ENCODE data around the gene KRTAP4-3.
"Not testable (repeated sequence)": the region's sequence is repeated elsewhere in the genome, so short reads cannot be mapped to it uniquely, and the experiment has no call there.

The KRTAP4-3 gene

GRCh38 chr17:41168121-41168520 lies at the start of gene KRTAP4-3:
Gene KRTAP4-3, minus strand, starts transcription at chr17:41168221. Its CDS starts 49 bp downstream, at chr17:41168172.
- no peak within 1 kb of the TSS for H3K4me3 ChIP-seq (ENCODE audit: low read length)
- H3K27ac ChIP-seq (ENCODE audit: low read length) = no peak within 1 kb of the TSS
- H3K27me3 ChIP-seq (ENCODE audit: control insufficient read depth, insufficient read depth, low read length) = no peaks in the 10 kb centered on the region
- H3K36me3 ChIP-seq (ENCODE audit: control insufficient read depth, low read depth, low read length) = no peaks in the 10 kb centered on the region
- no peaks in the 10 kb centered on the region for H3K9me3 ChIP-seq (ENCODE audit: control insufficient read depth, low read depth, low read length)
- H3K9ac ChIP-seq (ENCODE audit: low read length) = no peak within 1 kb of the TSS
- no peaks in the 10 kb centered on the region for H3K4me1 ChIP-seq (ENCODE audit: control insufficient read depth, low read depth, low read length)

- Histone ChIP-seq H3K9me3 (ENCODE audit: control insufficient read depth, low read depth, low read length) (no peaks in the 10 kb centered on the region), H3K27me3 (ENCODE audit: control insufficient read depth, insufficient read depth, low read length) (no peaks in the 10 kb centered on the region), H3K9ac (ENCODE audit: low read length) (no peak overlapping the region), H3K4me3 (ENCODE audit: low read length) (no peak overlapping the region), H3K27ac (ENCODE audit: low read length) (no peak overlapping the region), H3K4me1 (ENCODE audit: control insufficient read depth, low read depth, low read length) (no peaks in the 10 kb centered on the region), H3K36me3 (ENCODE audit: control insufficient read depth, low read depth, low read length) (no peaks in the 10 kb centered on the region)
These were observed 47.7 kb upstream of the KRTAP4-3 start for GRCh38 chr17:41215681-41216080.

GRCh38 chr17:41212524-41213169 lies 44.6 kb upstream of the KRTAP4-3 start:
- H3K9ac ChIP-seq (ENCODE audit: low read length) = no peak overlapping the region
- H3K4me1 ChIP-seq (ENCODE audit: control insufficient read depth, low read depth, low read length) = no peaks in the 10 kb centered on the region
- H3K27me3 ChIP-seq (ENCODE audit: control insufficient read depth, insufficient read depth, low read length) = no peaks in the 10 kb centered on the region
- H3K4me3 ChIP-seq (ENCODE audit: low read length) = no peak overlapping the region
- no peak overlapping the region for H3K27ac ChIP-seq (ENCODE audit: low read length)
- H3K36me3 ChIP-seq (ENCODE audit: control insufficient read depth, low read depth, low read length) = no peaks in the 10 kb centered on the region
- H3K9me3 ChIP-seq (ENCODE audit: control insufficient read depth, low read depth, low read length) = no peaks in the 10 kb centered on the region

- Histone ChIP-seq H3K9me3 (ENCODE audit: control insufficient read depth, low read depth, low read length) (no peaks in the 10 kb centered on the region), H3K9ac (ENCODE audit: low read length) (no peak overlapping the region), H3K4me3 (ENCODE audit: low read length) (no peak overlapping the region), H3K27me3 (ENCODE audit: control insufficient read depth, insufficient read depth, low read length) (no peaks in the 10 kb centered on the region), H3K4me1 (ENCODE audit: control insufficient read depth, low read depth, low read length) (no peaks in the 10 kb centered on the region), H3K36me3 (ENCODE audit: control insufficient read depth, low read depth, low read length) (no peaks in the 10 kb centered on the region), H3K27ac (ENCODE audit: low read length) (no peak overlapping the region)
These were observed 43.9 kb upstream of the KRTAP4-3 start for GRCh38 chr17:41211845-41212466.

GRCh38 chr17:41199421-41200078 lies 31.5 kb upstream of the KRTAP4-3 start:
- H3K27ac ChIP-seq (ENCODE audit: low read length) = no peak overlapping the region
- no peaks in the 10 kb centered on the region for H3K9me3 ChIP-seq (ENCODE audit: control insufficient read depth, low read depth, low read length)
- H3K4me3 ChIP-seq (ENCODE audit: low read length) = no peak overlapping the region
- H3K27me3 ChIP-seq (ENCODE audit: control insufficient read depth, insufficient read depth, low read length) = no peaks in the 10 kb centered on the region
- no peak overlapping the region for H3K9ac ChIP-seq (ENCODE audit: low read length)
- H3K36me3 ChIP-seq (ENCODE audit: control insufficient read depth, low read depth, low read length) = no peaks in the 10 kb centered on the region
- H3K4me1 ChIP-seq (ENCODE audit: control insufficient read depth, low read depth, low read length) = no peaks in the 10 kb centered on the region

GRCh38 chr17:41196068-41196467 lies 28.0 kb upstream of the KRTAP4-3 start:
- H3K36me3 ChIP-seq (ENCODE audit: control insufficient read depth, low read depth, low read length) = no peaks in the 10 kb centered on the region
- no peaks in the 10 kb centered on the region for H3K27me3 ChIP-seq (ENCODE audit: control insufficient read depth, insufficient read depth, low read length)
- H3K9me3 ChIP-seq (ENCODE audit: control insufficient read depth, low read depth, low read length) = no peaks in the 10 kb centered on the region
- H3K27ac ChIP-seq (ENCODE audit: low read length) = no peak overlapping the region
- no peak overlapping the region for H3K9ac ChIP-seq (ENCODE audit: low read length)
- no peaks in the 10 kb centered on the region for H3K4me1 ChIP-seq (ENCODE audit: control insufficient read depth, low read depth, low read length)
- no peak overlapping the region for H3K4me3 ChIP-seq (ENCODE audit: low read length)

GRCh38 chr17:41190328-41190727 lies 22.3 kb upstream of the KRTAP4-3 start:
- Histone ChIP-seq H3K27me3 (ENCODE audit: control insufficient read depth, insufficient read depth, low read length) (no peaks in the 10 kb centered on the region), H3K4me3 (ENCODE audit: low read length) (no peak overlapping the region), H3K4me1 (ENCODE audit: control insufficient read depth, low read depth, low read length) (no peaks in the 10 kb centered on the region), H3K9ac (ENCODE audit: low read length) (no peak overlapping the region), H3K36me3 (ENCODE audit: control insufficient read depth, low read depth, low read length) (no peaks in the 10 kb centered on the region), H3K9me3 (ENCODE audit: control insufficient read depth, low read depth, low read length) (no peaks in the 10 kb centered on the region), H3K27ac (ENCODE audit: low read length) (no peak overlapping the region)

- not testable (repeated sequence) for H3K36me3 ChIP-seq (ENCODE audit: control insufficient read depth, low read depth, low read length); H3K4me1 ChIP-seq (ENCODE audit: control insufficient read depth, low read depth, low read length); H3K9me3 ChIP-seq (ENCODE audit: control insufficient read depth, low read depth, low read length); H3K27ac ChIP-seq (ENCODE audit: low read length); H3K4me3 ChIP-seq (ENCODE audit: low read length); H3K9ac ChIP-seq (ENCODE audit: low read length); H3K27me3 ChIP-seq (ENCODE audit: control insufficient read depth, insufficient read depth, low read length)
These were observed 21.9 kb upstream of the KRTAP4-3 start, which contains the start of gene KRTAP9-1 for GRCh38 chr17:41189837-41190318. Gene KRTAP9-1, plus strand, starts transcription at chr17:41189887. Its CDS starts 0 bp downstream, at chr17:41189887.

- no peaks in the 10 kb centered on the region for H3K27me3 ChIP-seq (ENCODE audit: control insufficient read depth, insufficient read depth, low read length)
- H3K27ac ChIP-seq (ENCODE audit: low read length) = no peak overlapping the region
- H3K4me1 ChIP-seq (ENCODE audit: control insufficient read depth, low read depth, low read length) = no peaks in the 10 kb centered on the region
- no peak overlapping the region for H3K9ac ChIP-seq (ENCODE audit: low read length)
- H3K36me3 ChIP-seq (ENCODE audit: control insufficient read depth, low read depth, low read length) = no peaks in the 10 kb centered on the region
- H3K9me3 ChIP-seq (ENCODE audit: control insufficient read depth, low read depth, low read length) = no peaks in the 10 kb centered on the region
- no peak overlapping the region for H3K4me3 ChIP-seq (ENCODE audit: low read length)
These were observed 18.9 kb upstream of the KRTAP4-3 start for GRCh38 chr17:41186872-41187271.

- H3K27me3 ChIP-seq (ENCODE audit: control insufficient read depth, insufficient read depth, low read length) = no peaks in the 10 kb centered on the region
- no peak overlapping the region for H3K4me3 ChIP-seq (ENCODE audit: low read length)
- H3K9ac ChIP-seq (ENCODE audit: low read length) = no peak overlapping the region
- H3K4me1 ChIP-seq (ENCODE audit: control insufficient read depth, low read depth, low read length) = no peaks in the 10 kb centered on the region
- no peaks in the 10 kb centered on the region for H3K36me3 ChIP-seq (ENCODE audit: control insufficient read depth, low read depth, low read length)
- no peaks in the 10 kb centered on the region for H3K9me3 ChIP-seq (ENCODE audit: control insufficient read depth, low read depth, low read length)
- no peak overlapping the region for H3K27ac ChIP-seq (ENCODE audit: low read length)
These were observed 17.0 kb upstream of the KRTAP4-3 start for GRCh38 chr17:41185001-41185400.

- Histone ChIP-seq H3K4me3 (ENCODE audit: low read length) (no peak within 1 kb of the TSS), H3K27me3 (ENCODE audit: control insufficient read depth, insufficient read depth, low read length) (no peaks in the 10 kb centered on the region), H3K36me3 (ENCODE audit: control insufficient read depth, low read depth, low read length) (no peaks in the 10 kb centered on the region), H3K9ac (ENCODE audit: low read length) (no peak within 1 kb of the TSS), H3K27ac (ENCODE audit: low read length) (no peak within 1 kb of the TSS), H3K9me3 (ENCODE audit: control insufficient read depth, low read depth, low read length) (no peaks in the 10 kb centered on the region), H3K4me1 (ENCODE audit: control insufficient read depth, low read depth, low read length) (no peaks in the 10 kb centered on the region)
These were observed 16.5 kb upstream of the KRTAP4-3 start, which contains the start of gene KRTAP4-1 for GRCh38 chr17:41184480-41184961. Gene KRTAP4-1, minus strand, starts transcription at chr17:41184911. Its CDS starts 57 bp downstream, at chr17:41184854.

All from iPS-18a (cell line).